Pancreas (tissue), 10 donors: ENCODE data around the gene LRP1B. TPM values are rescaled to one million over a fixed set of nuclear protein-coding genes. Genes with fewer than 3 reads are reported as not detected.

Experiments
- ATAC-seq, 4 donors: fragments of 200-7000 bp; cut with Tn5 transposase; one replicate each; pipeline versions ENCODE4 v1.8.0 to v1.9.1; 2020; ENCODE audit warnings: mild to moderate bottlenecking in 4 of 4, moderate library complexity in 4 of 4
- DNase-seq, 6 donors: peaks; one replicate each; pipeline ENCODE4 v3.0.0-alpha.2; 2020
- FAIRE-seq: peaks from 2 replicates; lab custom pipeline; 2012; peaks lifted over from hg19 to GRCh38; lab: Jason Lieb, UNC
- H3K27ac ChIP-seq, 4 donors: fragments of 200-600 bp; sonication (generic); 1 replicate in 3 of 4; 2 replicates in 1 of 4; pipeline versions ENCODE4 v1.5.0 to v1.8.0; 2020
- H3K27me3 ChIP-seq, 4 donors: fragments of 200-600 bp; one replicate each; pipeline ENCODE4 v1.8.0; 2021
- H3K36me3 ChIP-seq, 3 donors: fragments of 200-600 bp; sonication (generic) in 1 of 3; one replicate each; pipeline versions ENCODE4 v1.5.0 to v1.8.0; 2020 to 2021
- H3K4me1 ChIP-seq, 3 donors: fragments of 200-600 bp; one replicate each; pipeline ENCODE4 v1.8.0; 2021
- H3K4me3 ChIP-seq, 4 donors: fragments of 200-600 bp; sonication (generic) in 2 of 4; one replicate each; pipeline versions ENCODE4 v1.5.0 to v1.8.0; 2020 to 2021
- H3K9me3 ChIP-seq, 4 donors: fragments of 200-600 bp; one replicate each; pipeline ENCODE4 v1.8.0; 2021
- CTCF ChIP-seq, 4 donors: fragments of 200-600 bp; sonication (generic) in 3 of 4; IDR thresholded peaks; one replicate each; pipeline versions ENCODE4 v1.5.0 to v1.8.0; 2021; ENCODE audit warnings: antibody characterized with exemption in 4 of 4
- WGBS, 2 donors: extraction: QIAGEN DNeasy Blood & Tissue Kit; methylation state at CpG; one replicate each; pipeline ENCODE4 v1.1.7; 2013; 5-methylcytosine and 5-hydroxymethylcytosine counted together
- intact Hi-C, 3 donors: fragments of 100-400 bp; cut with DNase I; formaldehyde crosslinking; loops; one replicate each; pipeline versions ENCODE4 v1.11.1 to v1.14.2; 2022
- polyA plus RNA-seq, 2 donors: library from polyadenylated mRNA; stranded (reverse); fragments of 200-250 nt; gene quantifications; one replicate each; pipeline ENCODE4 v1.2.3, GENCODE V29; 2013
- total RNA-seq, 6 donors: library from RNA; stranded (reverse); fragmentation: NEBNext Ultra II Directional in 4 of 6; extraction: Animal tissue kit (Norgen Biotek cat#: 25700) in 4 of 6; gene quantifications; one replicate each; pipeline versions ENCODE4 v1.2.1 to v1.2.4, GENCODE V29; 2021 to 2023
- donor health status: healthy with polysubstance abuse.
- donor health status: DM: no; HTN: no; CAD: no; lungs with moderate emphysema.
- donor health status: DM: no; HTN: no; CAD: no.
- donor health status: control.
- donor health status: control.
- donor health status: Bipolar disorder and iron deficiency.
- donor health status: DM: yes; HTN: yes; CAD: no.
- donor health status: DM: no; HTN: no; CAD: no.
- donor health status: DM: no; HTN: no; CAD: no.
- donor health status: DM: yes; HTN: yes; CAD: no.

The LRP1B gene
- total and polyA plus RNA-seq, 8 donors = 0.06 to 0.55 (median 0.25) TPM

GRCh38 chr2:141041281-141041680 lies 1089.5 kb downstream of the LRP1B start:
- DNase-seq = no peak
- intact Hi-C loops = no loop called here
- Histone ChIP-seq H3K27me3 (no peaks in the 10 kb centered on the region), H3K4me1 (no peaks in the 10 kb centered on the region), H3K27ac (no peak overlapping the region), H3K9me3 (no peaks in the 10 kb centered on the region), H3K36me3 (no peaks in the 10 kb centered on the region), H3K4me3 (no peak overlapping the region)
- no peak for FAIRE-seq
- 6 to 15% methylated on average over 1 of the region's 1 CpG for WGBS, 2 donors
- no peak for ATAC-seq
- no peak for TF ChIP-seq CTCF (IDR thresholded peaks at IDR 0.05)

GRCh38 chr2:141038341-141038740 lies 1092.5 kb downstream of the LRP1B start:
- Histone ChIP-seq H3K36me3 (no peaks in the 10 kb centered on the region), H3K27ac (no peak overlapping the region), H3K4me3 (no peak overlapping the region), H3K9me3 (no peaks in the 10 kb centered on the region), H3K27me3 (peaks cover 0 to 3% (median 0%) of the 10 kb centered on the region in 4 donors), H3K4me1 (no peaks in the 10 kb centered on the region)
- WGBS, 2 donors = 52 to 58% methylated on average over 2 of the region's 2 CpGs
- DNase-seq (no peak), ATAC-seq (no peak), FAIRE-seq (no peak)
- no peak for TF ChIP-seq CTCF (IDR thresholded peaks at IDR 0.05)
- intact Hi-C loops = no loop called here

GRCh38 chr2:141037361-141037760 lies 1093.5 kb downstream of the LRP1B start:
- Histone ChIP-seq H3K9me3 (no peaks in the 10 kb centered on the region), H3K4me1 (no peaks in the 10 kb centered on the region), H3K27ac (no peak overlapping the region), H3K27me3 (peaks cover 0 to 3% (median 0%) of the 10 kb centered on the region in 4 donors), H3K4me3 (no peak overlapping the region), H3K36me3 (no peaks in the 10 kb centered on the region)
- no peak for TF ChIP-seq CTCF (IDR thresholded peaks at IDR 0.05)
- intact Hi-C loops = no loop called here
- no peak for DNase-seq
- 44 to 50% methylated on average over 2 of the region's 2 CpGs for WGBS, 2 donors
- ATAC-seq = no peak
- no peak for FAIRE-seq

- no peak for FAIRE-seq
- TF ChIP-seq CTCF (IDR thresholded peaks at IDR 0.05) = no peak
- 73 to 77% methylated on average over 4 of the region's 4 CpGs for WGBS, 2 donors
- Histone ChIP-seq H3K4me1 (no peaks in the 10 kb centered on the region), H3K27ac (no peak overlapping the region), H3K36me3 (no peaks in the 10 kb centered on the region), H3K9me3 (no peaks in the 10 kb centered on the region), H3K4me3 (no peak overlapping the region), H3K27me3 (peaks cover 0 to 3% (median 0%) of the 10 kb centered on the region in 4 donors)
- ATAC-seq = no peak
- no peak for DNase-seq
- intact Hi-C loops = no loop called here
These were observed 1094.9 kb downstream of the LRP1B start for GRCh38 chr2:141035846-141036420.

GRCh38 chr2:141029428-141030078 lies 1101.3 kb downstream of the LRP1B start:
- Histone ChIP-seq H3K27me3 (no peaks in the 10 kb centered on the region), H3K9me3 (no peaks in the 10 kb centered on the region), H3K27ac (no peak overlapping the region), H3K4me3 (no peak overlapping the region), H3K4me1 (no peaks in the 10 kb centered on the region), H3K36me3 (no peaks in the 10 kb centered on the region)
- ATAC-seq (no peak), FAIRE-seq (no peak), DNase-seq (no peak)
- WGBS, 2 donors = 83 to 84% methylated on average over 6 of the region's 6 CpGs
- no peak for TF ChIP-seq CTCF (IDR thresholded peaks at IDR 0.05)
- intact Hi-C loops = no loop called here
